OCI-LY3 (cell line): ENCODE measurements around the gene CDKN2C.
"Not testable (repeated sequence)": the region's sequence is repeated elsewhere in the genome, so short reads cannot be mapped to it uniquely, and the experiment has no call there.

ENCODE experiments used
- EZH2phosphoT487 ChIP-seq: fragments of 200-600 bp; shearing (Covaris generic); IDR thresholded peaks from 2 replicates; pipeline ENCODE4 v1.6.1; 2018; ENCODE audit warnings: antibody characterized with exemption, mixed run types, low read depth
- TF ChIP-seq, protein P1 (sequence below): fragments of 200-600, 300-600 bp; sonication (generic); IDR thresholded peaks from 2 replicates; pipeline ENCODE4 v1.5.1; 2014; ENCODE audit warnings: antibody characterized with exemption, low read length, low read depth

DNA sequence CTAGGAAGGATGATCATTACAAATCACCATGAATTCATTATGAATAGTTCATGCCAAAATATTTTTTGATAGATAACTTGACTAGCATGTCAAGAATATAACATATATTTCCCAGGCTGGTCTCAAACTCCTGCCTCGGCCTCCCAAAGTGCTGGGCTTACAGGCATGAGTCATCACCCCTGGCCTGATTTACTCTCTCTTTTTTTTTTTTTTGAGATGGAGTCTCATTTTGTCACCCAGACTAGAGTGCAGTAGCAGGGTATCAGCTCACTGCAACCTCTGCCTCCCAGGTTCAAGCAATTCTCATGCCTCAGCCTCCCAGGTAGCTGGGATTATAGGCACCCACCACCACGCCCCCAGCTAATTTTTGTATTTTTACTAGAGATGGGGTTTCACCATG is 34.8 kb upstream of the CDKN2C start:
- TF ChIP-seq EZH2phosphoT487 = not testable (repeated sequence)
- TF ChIP-seq, protein P1, sequence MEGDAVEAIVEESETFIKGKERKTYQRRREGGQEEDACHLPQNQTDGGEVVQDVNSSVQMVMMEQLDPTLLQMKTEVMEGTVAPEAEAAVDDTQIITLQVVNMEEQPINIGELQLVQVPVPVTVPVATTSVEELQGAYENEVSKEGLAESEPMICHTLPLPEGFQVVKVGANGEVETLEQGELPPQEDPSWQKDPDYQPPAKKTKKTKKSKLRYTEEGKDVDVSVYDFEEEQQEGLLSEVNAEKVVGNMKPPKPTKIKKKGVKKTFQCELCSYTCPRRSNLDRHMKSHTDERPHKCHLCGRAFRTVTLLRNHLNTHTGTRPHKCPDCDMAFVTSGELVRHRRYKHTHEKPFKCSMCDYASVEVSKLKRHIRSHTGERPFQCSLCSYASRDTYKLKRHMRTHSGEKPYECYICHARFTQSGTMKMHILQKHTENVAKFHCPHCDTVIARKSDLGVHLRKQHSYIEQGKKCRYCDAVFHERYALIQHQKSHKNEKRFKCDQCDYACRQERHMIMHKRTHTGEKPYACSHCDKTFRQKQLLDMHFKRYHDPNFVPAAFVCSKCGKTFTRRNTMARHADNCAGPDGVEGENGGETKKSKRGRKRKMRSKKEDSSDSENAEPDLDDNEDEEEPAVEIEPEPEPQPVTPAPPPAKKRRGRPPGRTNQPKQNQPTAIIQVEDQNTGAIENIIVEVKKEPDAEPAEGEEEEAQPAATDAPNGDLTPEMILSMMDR = not testable (repeated sequence)
